WTC11 (cell line): ENCODE measurements around the gene GPR139. TPM values are rescaled to one million over a fixed set of nuclear protein-coding genes. Genes with fewer than 3 reads are reported as not detected.

Experiments
- ATAC-seq: fragments of 200-7000 bp; cut with Tn5 transposase; 2 replicates; pipeline ENCODE4 v1.10.0; 2021; ENCODE audit warnings: mild to moderate bottlenecking, moderate library complexity
- CTCF ChIA-PET: fragments of 300-600 bp; sonication (Branson Sonifier 250); formaldehyde crosslinking; loops from one replicate; lab custom pipeline; 2021; ENCODE audit warnings: antibody characterized with exemption; lab: Charles Lee
- POLR2A ChIA-PET: fragments of 350-600 bp; sonication (Branson Sonifier 250); formaldehyde crosslinking; loops from one replicate; lab custom pipeline; 2021; ENCODE audit warnings: antibody characterized with exemption; lab: Charles Lee
- DNase-seq: peaks from one replicate; pipeline ENCODE4 v3.0.0; 2021; ENCODE audit warnings: low spot score
- H3K27ac Mint-ChIP-seq: 2 replicates; pipeline ENCODE4 v1.8.0; 2021; ENCODE audit warnings: mixed read lengths
- H3K27me3 Mint-ChIP-seq: 2 replicates; pipeline ENCODE4 v1.8.0; 2021; ENCODE audit warnings: low read depth, mild to moderate bottlenecking, moderate library complexity, mixed read lengths
- H3K36me3 Mint-ChIP-seq: 2 replicates; pipeline ENCODE4 v1.8.0; 2021; ENCODE audit warnings: mixed read lengths
- H3K4me1 Mint-ChIP-seq: 2 replicates; pipeline ENCODE4 v1.8.0; 2022; ENCODE audit warnings: mixed read lengths
- H3K4me3 Mint-ChIP-seq: 2 replicates; pipeline ENCODE4 v1.8.0; 2021; ENCODE audit warnings: mild to moderate bottlenecking, moderate library complexity, mixed read lengths
- H3K9me3 Mint-ChIP-seq: 2 replicates; pipeline ENCODE4 v1.8.0; 2021; ENCODE audit warnings: mixed read lengths
- ATF1 ChIP-seq: sonication (generic); formaldehyde crosslinking; IDR thresholded peaks from 2 replicates; pipeline ENCODE4 v1.8.1; 2023; ENCODE audit warnings: mild to moderate bottlenecking, moderate library complexity, missing genetic modification reagents
- CREB1 ChIP-seq: sonication (generic); formaldehyde crosslinking; IDR thresholded peaks from 2 replicates; pipeline ENCODE4 v1.8.0; 2023; ENCODE audit warnings: mild to moderate bottlenecking, missing genetic modification reagents
- ESRRA ChIP-seq: sonication (generic); formaldehyde crosslinking; IDR thresholded peaks from 2 replicates; pipeline ENCODE4 v1.8.1; 2022; ENCODE audit warnings: mild to moderate bottlenecking, missing genetic modification reagents, borderline replicate concordance
- ETV6 ChIP-seq: sonication (generic); formaldehyde crosslinking; IDR thresholded peaks from 2 replicates; pipeline ENCODE4 v1.8.1; 2022; ENCODE audit warnings: mild to moderate bottlenecking, missing genetic modification reagents
- JUN ChIP-seq: sonication (generic); formaldehyde crosslinking; IDR thresholded peaks from 2 replicates; pipeline ENCODE4 v1.8.0; 2023; ENCODE audit warnings: mild to moderate bottlenecking, missing genetic modification reagents
- NFE2L1 ChIP-seq: sonication (generic); formaldehyde crosslinking; IDR thresholded peaks from 2 replicates; pipeline ENCODE4 v1.8.1; 2023; ENCODE audit warnings: missing genetic modification reagents
- SMAD3 ChIP-seq: sonication (generic); formaldehyde crosslinking; IDR thresholded peaks from 2 replicates; pipeline ENCODE4 v1.8.0; 2022; ENCODE audit warnings: missing genetic modification reagents, mild to moderate bottlenecking, borderline replicate concordance
- SP1 ChIP-seq: sonication (generic); formaldehyde crosslinking; conservative IDR thresholded peaks from 2 replicates; pipeline ENCODE4 v1.8.1; 2022; ENCODE audit warnings: missing genetic modification reagents
- ZNF219 ChIP-seq: sonication (generic); formaldehyde crosslinking; IDR thresholded peaks from 2 replicates; pipeline ENCODE4 v1.8.0; 2023; ENCODE audit warnings: missing genetic modification reagents, mild to moderate bottlenecking, borderline replicate concordance
- total RNA-seq: library from RNA; stranded (reverse); gene quantifications from 3 replicates; pipeline ENCODE4 v1.2.3, GENCODE V29; 2021
- TF ChIP-seq, protein P1 (sequence below): sonication (generic); formaldehyde crosslinking; IDR thresholded peaks from 2 replicates; pipeline ENCODE4 v1.8.1; 2022; ENCODE audit warnings: missing genetic modification reagents, borderline replicate concordance
- TF ChIP-seq, protein P2 (sequence below): sonication (generic); formaldehyde crosslinking; IDR thresholded peaks from 2 replicates; pipeline ENCODE4 v1.8.0; 2023; ENCODE audit warnings: mild to moderate bottlenecking, missing genetic modification reagents
- TF ChIP-seq, protein P3 (sequence below): sonication (generic); formaldehyde crosslinking; IDR thresholded peaks from 2 replicates; pipeline ENCODE4 v1.8.1; 2022; ENCODE audit warnings: low read depth, missing genetic modification reagents, borderline replicate concordance
- TF ChIP-seq, protein P4 (sequence below): sonication (generic); formaldehyde crosslinking; conservative IDR thresholded peaks from 2 replicates; pipeline ENCODE4 v1.8.1; 2023; ENCODE audit warnings: mild to moderate bottlenecking, low read depth, missing genetic modification reagents, moderate library complexity
- TF ChIP-seq, protein P5 (sequence below): fragments of 250-450 bp; sonication (Bioruptor Pico); IDR thresholded peaks from 2 replicates; pipeline ENCODE4 v1.8.0; 2021; ENCODE audit warnings: mild to moderate bottlenecking
- TF ChIP-seq, protein P6 (sequence below): sonication (generic); formaldehyde crosslinking; IDR thresholded peaks from 2 replicates; pipeline ENCODE4 v1.8.1; 2022; ENCODE audit warnings: mild to moderate bottlenecking, moderate library complexity, missing genetic modification reagents

Gene GPR139
- total RNA-seq, 1 experiment from 2014 or later: 0.48 TPM

DNA sequence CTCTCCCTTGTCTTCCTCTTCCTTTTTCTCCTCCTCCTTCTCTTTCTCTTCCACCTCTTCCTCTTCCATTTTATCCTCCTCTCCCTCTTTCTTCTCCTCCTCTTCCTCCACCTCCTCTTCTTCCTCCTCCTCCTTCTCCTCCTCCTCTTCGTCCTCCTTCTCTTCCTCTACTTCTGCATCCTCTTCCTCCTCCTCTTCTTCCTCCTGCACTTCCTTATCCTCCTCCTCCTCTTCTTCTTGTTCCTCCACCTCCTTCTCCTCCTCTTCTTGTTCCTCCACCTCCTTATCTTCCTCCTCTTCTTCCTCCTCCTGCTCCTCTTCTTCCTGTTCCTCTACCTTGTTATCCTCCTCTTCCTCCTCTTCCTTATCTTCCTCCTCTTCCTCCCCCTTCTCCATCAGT, 28.8 kb upstream of the GPR139 start:
- Mint-ChIP-seq H3K4me1 (peaks cover 5% of the 10 kb centered on the region; the same call in 1 of the 2 replicates), H3K27me3 (no peaks in the 10 kb centered on the region; the same call in none of the 2 replicates), H3K4me3 (no peak overlapping the region), H3K27ac (no peak overlapping the region), H3K36me3 (no peaks in the 10 kb centered on the region), H3K9me3 (peaks cover 7% of the 10 kb centered on the region)
- TF ChIP-seq ATF1 (CRISPR knock-in tag): no peak
- TF ChIP-seq ZNF219 (CRISPR knock-in tag): no peak
- TF ChIP-seq, protein P1, sequence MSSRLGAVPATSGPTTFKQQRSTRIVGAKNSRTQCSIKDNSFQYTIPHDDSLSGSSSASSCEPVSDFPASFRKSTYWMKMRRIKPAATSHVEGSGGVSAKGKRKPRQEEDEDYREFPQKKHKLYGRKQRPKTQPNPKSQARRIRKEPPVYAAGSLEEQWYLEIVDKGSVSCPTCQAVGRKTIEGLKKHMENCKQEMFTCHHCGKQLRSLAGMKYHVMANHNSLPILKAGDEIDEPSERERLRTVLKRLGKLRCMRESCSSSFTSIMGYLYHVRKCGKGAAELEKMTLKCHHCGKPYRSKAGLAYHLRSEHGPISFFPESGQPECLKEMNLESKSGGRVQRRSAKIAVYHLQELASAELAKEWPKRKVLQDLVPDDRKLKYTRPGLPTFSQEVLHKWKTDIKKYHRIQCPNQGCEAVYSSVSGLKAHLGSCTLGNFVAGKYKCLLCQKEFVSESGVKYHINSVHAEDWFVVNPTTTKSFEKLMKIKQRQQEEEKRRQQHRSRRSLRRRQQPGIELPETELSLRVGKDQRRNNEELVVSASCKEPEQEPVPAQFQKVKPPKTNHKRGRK (CRISPR knock-in tag): no peak
- TF ChIP-seq NFE2L1: no peak
- TF ChIP-seq, protein P2, sequence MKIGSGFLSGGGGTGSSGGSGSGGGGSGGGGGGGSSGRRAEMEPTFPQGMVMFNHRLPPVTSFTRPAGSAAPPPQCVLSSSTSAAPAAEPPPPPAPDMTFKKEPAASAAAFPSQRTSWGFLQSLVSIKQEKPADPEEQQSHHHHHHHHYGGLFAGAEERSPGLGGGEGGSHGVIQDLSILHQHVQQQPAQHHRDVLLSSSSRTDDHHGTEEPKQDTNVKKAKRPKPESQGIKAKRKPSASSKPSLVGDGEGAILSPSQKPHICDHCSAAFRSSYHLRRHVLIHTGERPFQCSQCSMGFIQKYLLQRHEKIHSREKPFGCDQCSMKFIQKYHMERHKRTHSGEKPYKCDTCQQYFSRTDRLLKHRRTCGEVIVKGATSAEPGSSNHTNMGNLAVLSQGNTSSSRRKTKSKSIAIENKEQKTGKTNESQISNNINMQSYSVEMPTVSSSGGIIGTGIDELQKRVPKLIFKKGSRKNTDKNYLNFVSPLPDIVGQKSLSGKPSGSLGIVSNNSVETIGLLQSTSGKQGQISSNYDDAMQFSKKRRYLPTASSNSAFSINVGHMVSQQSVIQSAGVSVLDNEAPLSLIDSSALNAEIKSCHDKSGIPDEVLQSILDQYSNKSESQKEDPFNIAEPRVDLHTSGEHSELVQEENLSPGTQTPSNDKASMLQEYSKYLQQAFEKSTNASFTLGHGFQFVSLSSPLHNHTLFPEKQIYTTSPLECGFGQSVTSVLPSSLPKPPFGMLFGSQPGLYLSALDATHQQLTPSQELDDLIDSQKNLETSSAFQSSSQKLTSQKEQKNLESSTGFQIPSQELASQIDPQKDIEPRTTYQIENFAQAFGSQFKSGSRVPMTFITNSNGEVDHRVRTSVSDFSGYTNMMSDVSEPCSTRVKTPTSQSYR (CRISPR knock-in tag): no peak
- no peak for TF ChIP-seq JUN
- TF ChIP-seq, protein P3, sequence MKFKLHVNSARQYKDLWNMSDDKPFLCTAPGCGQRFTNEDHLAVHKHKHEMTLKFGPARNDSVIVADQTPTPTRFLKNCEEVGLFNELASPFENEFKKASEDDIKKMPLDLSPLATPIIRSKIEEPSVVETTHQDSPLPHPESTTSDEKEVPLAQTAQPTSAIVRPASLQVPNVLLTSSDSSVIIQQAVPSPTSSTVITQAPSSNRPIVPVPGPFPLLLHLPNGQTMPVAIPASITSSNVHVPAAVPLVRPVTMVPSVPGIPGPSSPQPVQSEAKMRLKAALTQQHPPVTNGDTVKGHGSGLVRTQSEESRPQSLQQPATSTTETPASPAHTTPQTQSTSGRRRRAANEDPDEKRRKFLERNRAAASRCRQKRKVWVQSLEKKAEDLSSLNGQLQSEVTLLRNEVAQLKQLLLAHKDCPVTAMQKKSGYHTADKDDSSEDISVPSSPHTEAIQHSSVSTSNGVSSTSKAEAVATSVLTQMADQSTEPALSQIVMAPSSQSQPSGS (CRISPR knock-in tag): no peak
- TF ChIP-seq SMAD3 (CRISPR knock-in tag): no peak
- no peak for TF ChIP-seq CREB1 (CRISPR knock-in tag)
- TF ChIP-seq, protein P4, sequence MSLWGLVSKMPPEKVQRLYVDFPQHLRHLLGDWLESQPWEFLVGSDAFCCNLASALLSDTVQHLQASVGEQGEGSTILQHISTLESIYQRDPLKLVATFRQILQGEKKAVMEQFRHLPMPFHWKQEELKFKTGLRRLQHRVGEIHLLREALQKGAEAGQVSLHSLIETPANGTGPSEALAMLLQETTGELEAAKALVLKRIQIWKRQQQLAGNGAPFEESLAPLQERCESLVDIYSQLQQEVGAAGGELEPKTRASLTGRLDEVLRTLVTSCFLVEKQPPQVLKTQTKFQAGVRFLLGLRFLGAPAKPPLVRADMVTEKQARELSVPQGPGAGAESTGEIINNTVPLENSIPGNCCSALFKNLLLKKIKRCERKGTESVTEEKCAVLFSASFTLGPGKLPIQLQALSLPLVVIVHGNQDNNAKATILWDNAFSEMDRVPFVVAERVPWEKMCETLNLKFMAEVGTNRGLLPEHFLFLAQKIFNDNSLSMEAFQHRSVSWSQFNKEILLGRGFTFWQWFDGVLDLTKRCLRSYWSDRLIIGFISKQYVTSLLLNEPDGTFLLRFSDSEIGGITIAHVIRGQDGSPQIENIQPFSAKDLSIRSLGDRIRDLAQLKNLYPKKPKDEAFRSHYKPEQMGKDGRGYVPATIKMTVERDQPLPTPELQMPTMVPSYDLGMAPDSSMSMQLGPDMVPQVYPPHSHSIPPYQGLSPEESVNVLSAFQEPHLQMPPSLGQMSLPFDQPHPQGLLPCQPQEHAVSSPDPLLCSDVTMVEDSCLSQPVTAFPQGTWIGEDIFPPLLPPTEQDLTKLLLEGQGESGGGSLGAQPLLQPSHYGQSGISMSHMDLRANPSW: no peak
- no peak for TF ChIP-seq SP1 (CRISPR knock-in tag)
- CTCF ChIA-PET: no interaction called here
- DNase-seq (no peak), ATAC-seq (no peak)
- POLR2A ChIA-PET: no interaction called here

DNA sequence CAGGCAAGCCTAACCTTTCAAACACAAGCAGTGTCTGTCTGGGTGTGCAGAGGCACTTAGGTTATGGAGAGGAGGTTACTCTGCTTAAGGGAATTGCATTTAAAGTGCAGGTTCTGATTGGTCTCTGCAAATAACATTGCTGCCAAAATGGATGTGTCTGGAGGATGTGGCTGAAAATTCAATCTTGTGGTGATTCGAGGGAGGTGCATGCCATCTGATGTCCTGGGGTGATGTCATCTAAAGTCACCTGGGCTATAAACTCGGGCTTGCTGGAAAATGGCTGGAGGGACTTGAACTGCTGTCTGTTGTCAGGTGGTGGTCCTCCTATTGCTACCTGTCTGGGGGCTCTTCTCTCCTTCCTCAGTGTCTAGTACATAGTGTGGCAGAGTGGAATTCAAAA, 28.3 kb upstream of the GPR139 start:
- POLR2A ChIA-PET: no interaction called here
- no peak for DNase-seq
- no peak for ATAC-seq
- H3K9me3 Mint-ChIP-seq: peaks cover 7% of the 10 kb centered on the region
- no peak overlapping the region for H3K27ac Mint-ChIP-seq
- H3K27me3 Mint-ChIP-seq: no peaks in the 10 kb centered on the region; the same call in none of the 2 replicates
- CTCF ChIA-PET: no interaction called here
- no peaks in the 10 kb centered on the region for H3K36me3 Mint-ChIP-seq
- TF ChIP-seq ETV6 (no peak), ESRRA (CRISPR knock-in tag) (no peak)
- TF ChIP-seq, protein P5, sequence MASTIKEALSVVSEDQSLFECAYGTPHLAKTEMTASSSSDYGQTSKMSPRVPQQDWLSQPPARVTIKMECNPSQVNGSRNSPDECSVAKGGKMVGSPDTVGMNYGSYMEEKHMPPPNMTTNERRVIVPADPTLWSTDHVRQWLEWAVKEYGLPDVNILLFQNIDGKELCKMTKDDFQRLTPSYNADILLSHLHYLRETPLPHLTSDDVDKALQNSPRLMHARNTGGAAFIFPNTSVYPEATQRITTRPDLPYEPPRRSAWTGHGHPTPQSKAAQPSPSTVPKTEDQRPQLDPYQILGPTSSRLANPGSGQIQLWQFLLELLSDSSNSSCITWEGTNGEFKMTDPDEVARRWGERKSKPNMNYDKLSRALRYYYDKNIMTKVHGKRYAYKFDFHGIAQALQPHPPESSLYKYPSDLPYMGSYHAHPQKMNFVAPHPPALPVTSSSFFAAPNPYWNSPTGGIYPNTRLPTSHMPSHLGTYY (CRISPR knock-in tag): no peak
- TF ChIP-seq, protein P6, sequence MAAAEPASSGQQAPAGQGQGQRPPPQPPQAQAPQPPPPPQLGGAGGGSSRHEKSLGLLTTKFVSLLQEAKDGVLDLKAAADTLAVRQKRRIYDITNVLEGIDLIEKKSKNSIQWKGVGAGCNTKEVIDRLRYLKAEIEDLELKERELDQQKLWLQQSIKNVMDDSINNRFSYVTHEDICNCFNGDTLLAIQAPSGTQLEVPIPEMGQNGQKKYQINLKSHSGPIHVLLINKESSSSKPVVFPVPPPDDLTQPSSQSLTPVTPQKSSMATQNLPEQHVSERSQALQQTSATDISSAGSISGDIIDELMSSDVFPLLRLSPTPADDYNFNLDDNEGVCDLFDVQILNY: no peak
- H3K4me3 Mint-ChIP-seq: no peak overlapping the region
- H3K4me1 Mint-ChIP-seq: peaks cover 5% of the 10 kb centered on the region; the same call in 1 of the 2 replicates
